ENCODE data around the gene ZNF22.

- TF ChIP-seq CTCF (IDR thresholded peaks at IDR 0.05), result no peak
- peak in 1 of 2 donors; percentile 52 for TF ChIP-seq POLR2A (IDR thresholded peaks at IDR 0.05)
- TF ChIP-seq POLR2AphosphoS5 (IDR thresholded peaks at IDR 0.05), result peak; percentile 90
- no peak for TF ChIP-seq EP300 (IDR thresholded peaks at IDR 0.05)
These were observed 25.0 kb upstream of the ZNF22 start for GRCh38 chr10:44975431-44976331.

Data from gastroesophageal sphincter (tissue), 3 donors.